Glomerular endothelial cell (primary cell): ENCODE measurements around the gene CD244. TPM values are rescaled to one million over a fixed set of nuclear protein-coding genes. Genes with fewer than 3 reads are reported as not detected.
"Not testable (repeated sequence)": the region's sequence is repeated elsewhere in the genome, so short reads cannot be mapped to it uniquely, and the experiment has no call there.

ENCODE experiments used
- DNase-seq: peaks from one replicate; pipeline ENCODE4 v3.0.0-alpha.2; 2011; ENCODE audit warnings: low read depth, low spot score; ENCODE audit errors: extremely low read depth
- total RNA-seq: library from RNA; depleted of rRNA; stranded (reverse); fragments of >200 nt; gene quantifications from 2 replicates; pipeline ENCODE4 v1.2.3, GENCODE V29; 2015

CD244 gene
- total RNA-seq, 1 donor from 2014 or later = not detected

DNA sequence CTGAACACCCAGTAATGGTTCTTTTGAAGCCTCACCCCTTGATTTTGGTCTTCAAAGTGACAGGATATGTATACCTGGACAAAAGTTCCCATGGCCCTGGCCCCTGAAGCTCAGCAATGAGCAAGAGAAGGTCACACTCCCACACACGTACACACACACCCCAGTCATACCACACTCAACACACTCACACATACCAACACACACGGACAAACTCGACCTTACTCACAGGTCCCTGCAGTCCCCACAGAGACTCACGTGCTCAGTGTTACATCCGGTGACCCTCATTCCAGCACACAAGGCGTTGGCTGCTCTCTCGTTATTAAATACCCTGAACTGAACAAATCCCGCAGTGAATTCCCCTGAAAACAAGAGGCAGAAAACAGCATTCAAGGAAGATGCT lies 16.4 kb upstream of the CD244 start:
- DNase-seq = no peak

GRCh38 chr1:160877221-160877620 lies 14.5 kb upstream of the CD244 start:
- no peak for DNase-seq

DNA sequence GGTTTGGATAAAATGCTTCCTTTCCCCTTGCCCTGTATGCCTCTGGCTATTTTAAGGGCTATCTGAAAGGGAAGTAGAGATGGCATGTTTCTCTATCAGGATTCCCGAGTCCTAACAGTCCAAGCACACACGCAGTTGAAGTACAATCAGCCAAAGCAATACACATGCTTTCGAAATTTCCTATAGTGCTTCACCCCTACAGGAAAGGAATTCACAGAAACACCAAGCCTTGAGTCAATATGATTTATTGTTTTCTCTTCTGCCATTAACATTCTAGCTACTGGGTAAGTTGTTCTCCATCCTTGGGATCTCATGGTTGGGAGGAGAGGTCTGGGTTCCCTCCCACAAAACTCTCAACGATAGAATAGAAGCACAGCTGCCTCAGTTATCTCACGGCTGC lies 13.6 kb upstream of the CD244 start:
- no peak for DNase-seq

- DNase-seq = not testable (repeated sequence)
Measured at GRCh38 chr1:160875591-160875990, 12.9 kb upstream of the CD244 start.

- DNase-seq = no peak
Measured at GRCh38 chr1:160874935-160875334, 12.2 kb upstream of the CD244 start.

- no peak for DNase-seq
Measured at GRCh38 chr1:160868141-160868540, 5.5 kb upstream of the CD244 start.

GRCh38 chr1:160867651-160868050 lies 5.0 kb upstream of the CD244 start:
- DNase-seq = not testable (repeated sequence)

GRCh38 chr1:160866695-160867260 lies 4.1 kb upstream of the CD244 start:
- no peak for DNase-seq

DNA sequence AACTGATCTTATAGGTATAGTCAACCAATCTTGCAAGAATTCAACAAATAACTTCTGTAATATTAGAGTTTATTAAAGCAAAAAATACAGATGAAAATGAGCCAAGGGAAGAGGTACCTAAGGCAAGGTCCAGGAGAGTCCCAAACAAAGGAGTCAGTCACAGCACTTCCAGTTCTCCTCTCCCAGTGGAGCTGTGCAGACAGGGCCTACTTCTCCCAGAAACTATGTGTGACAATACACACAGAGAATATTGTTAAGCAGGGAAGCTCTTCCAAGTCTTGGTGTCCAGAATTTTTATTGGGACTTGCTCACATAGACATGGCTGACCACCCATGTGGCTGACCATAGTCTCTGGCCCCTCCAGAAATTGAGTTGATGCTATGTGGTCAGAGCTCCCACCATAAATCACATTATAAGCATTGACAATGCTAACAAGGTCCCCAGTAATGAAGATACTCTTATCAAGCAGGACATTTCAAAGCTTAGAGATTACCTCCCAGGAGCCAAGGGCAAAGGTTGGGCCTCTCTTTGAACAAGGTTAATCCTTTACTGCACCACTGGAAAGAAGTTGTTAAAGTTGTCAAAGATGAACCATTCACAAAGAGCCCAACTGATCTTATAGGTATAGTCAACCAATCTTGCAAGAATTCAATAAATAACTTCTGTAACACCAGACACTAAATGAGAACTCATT lies 3.5 kb upstream of the CD244 start:
- DNase-seq = no peak

- DNase-seq = no peak
Measured at GRCh38 chr1:160865337-160865736, 2.6 kb upstream of the CD244 start.

DNA sequence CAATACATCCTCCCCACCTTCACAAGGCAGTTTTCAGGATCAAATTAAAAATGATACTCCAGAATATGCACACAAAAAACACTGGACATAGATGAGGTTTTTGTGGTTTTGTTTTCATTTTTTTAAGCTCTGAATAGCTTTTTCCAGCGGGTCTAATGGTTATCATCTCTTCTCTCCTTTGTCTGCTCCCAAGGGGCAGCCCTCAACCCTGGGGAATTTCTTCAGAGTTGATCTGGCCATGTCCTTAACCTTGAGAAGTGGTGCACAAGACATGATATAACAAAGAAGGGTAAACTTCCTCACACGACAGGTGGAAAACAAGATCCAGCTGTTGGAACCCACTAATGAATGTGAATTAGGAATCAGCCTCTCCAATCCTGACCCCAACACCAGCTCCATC lies 1.5 kb upstream of the CD244 start:
- no peak for DNase-seq

DNA sequence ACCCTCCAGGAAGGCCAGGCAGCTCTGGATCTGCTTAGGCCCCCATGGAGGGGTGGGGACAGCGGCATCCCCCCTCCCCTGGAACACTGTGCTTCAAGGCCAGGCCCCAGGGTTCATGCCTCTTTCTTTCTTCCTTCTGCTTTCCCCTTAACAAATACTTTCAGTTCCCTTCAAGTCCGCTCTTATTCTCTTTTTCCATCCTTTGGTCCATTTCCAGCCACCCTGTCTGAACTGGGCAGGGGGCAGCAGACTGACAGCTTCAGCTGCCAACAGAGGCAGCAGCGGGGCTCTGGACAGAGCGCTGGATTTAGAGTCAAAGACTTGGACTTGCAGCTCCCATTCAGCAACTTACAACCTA lies 1.1 kb upstream of the CD244 start:
- DNase-seq = no peak

- DNase-seq = no peak
Measured at GRCh38 chr1:160863061-160863773, 530 bp upstream of the CD244 start.

DNA sequence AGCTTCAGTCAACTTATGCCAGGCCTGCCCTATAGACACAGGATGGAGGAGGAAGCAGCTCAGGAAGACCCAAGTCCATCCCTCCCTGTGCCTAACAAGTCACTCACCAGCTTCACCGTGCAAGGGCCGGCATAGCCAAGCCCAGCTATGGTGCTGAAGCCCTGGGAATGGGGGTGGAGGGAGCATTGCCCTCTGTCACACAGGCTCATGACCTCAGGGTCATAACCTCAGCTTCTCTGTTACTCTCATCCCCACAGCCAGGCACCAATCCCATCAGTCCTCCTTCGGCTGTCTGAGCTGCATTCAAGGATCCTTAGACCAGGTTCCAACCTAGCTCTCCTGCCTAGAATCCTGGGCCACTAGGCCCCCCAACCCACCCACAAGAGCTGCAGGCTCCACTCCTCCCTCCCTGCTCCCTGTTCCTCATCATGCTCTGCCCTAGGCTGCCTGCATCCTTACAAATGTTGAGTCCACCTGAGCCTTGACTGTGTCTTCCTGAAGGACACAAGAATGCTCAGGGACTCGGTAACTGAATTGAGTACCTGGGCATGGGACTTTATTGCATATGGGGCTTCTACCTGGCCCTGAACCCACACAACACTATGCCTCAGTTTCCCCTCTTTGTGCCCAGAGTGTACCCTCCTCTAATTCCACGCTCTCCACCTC lies 1.7 kb downstream of the CD244 start:
- no peak for DNase-seq

- no peak for DNase-seq
Measured at GRCh38 chr1:160859166-160859565, 3.5 kb downstream of the CD244 start.

DNA sequence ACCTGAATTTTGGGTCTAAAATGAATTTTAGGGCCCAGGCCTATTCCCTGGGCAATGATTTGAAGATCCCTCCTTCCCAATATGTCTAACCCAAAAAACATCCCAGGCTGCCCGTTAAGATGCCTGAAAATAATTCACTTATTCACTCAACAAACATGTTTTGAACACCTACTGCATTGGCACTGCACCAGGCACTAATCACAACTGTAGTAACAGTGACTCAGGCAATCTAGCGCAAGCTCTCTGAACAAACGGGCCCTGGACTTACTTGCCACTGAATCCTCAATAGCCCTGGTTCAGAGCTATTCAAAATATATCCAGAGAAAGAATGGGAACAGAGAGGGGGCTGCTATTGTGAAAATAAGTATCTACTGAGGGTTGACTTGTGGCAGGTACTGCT lies 4.2 kb downstream of the CD244 start:
- no peak for DNase-seq

GRCh38 chr1:160858097-160858496 lies 4.6 kb downstream of the CD244 start:
- no peak for DNase-seq

DNA sequence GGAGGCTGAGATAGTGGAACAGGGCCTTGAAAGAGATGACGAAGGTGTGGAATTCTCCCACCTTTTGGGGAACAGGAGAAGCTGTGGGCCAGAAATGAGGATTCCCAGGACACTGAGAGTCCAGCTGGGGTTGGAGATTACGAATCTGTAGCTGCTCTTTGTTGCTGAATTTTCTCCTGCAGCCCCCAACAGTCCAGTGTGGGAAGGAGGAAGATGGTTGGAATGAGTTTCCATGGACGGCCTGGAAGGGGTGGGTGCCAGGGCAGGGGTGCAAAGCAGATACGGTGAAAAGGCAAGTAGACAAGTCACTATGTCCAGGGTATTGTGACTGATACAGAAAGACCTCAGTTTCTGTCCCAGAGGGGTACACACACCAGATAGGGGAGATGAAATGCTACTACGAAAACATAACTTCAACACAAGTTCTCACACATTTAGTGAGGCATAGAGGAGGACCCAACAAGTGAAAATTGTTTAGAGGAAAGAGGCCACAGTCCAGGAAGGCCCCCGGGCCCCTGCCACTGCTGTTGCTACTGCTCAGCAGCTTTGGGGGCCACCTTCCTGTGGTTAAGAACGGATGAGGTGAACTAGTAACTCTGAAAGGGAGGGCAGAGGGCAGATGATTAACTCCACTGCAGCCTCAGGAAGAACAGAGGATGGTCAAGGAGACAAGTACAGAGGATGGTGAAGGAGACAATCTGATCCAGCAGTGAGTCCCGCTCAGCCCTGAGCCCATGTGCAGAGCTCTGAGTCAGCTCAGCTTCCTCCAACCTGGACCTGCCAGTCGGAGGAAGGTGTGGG lies 7.3 kb downstream of the CD244 start:
- no peak for DNase-seq

GRCh38 chr1:160853754-160854153 lies 8.9 kb downstream of the CD244 start:
- DNase-seq = no peak

DNA sequence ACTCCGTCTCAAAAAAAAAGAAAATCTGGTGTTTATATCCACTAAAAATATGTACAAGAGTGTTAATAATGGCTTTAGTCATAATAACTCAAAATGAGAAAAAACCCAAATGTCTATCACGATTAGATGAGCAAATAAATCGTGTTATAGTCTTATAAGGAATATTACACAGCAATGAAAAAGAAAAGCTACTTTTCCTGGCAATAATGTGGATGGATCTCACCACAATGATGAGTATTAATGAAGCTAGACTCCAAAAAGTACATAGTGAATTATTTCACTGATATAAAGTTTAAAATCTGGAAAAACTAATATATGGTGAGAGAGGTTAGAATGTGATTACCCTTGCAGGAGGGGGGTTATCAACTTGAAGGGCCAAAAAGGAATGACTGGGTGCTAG lies 9.7 kb downstream of the CD244 start:
- DNase-seq = no peak

- no peak for DNase-seq
Measured at GRCh38 chr1:160850993-160851392, 11.7 kb downstream of the CD244 start.
